GM23338 (cell line): Measurements from ENCODE around the gene CHRM1. TPM values are rescaled to one million over a fixed set of nuclear protein-coding genes. Genes with fewer than 3 reads are reported as not detected.

Experiments
- ATAC-seq: fragments of 200-7000 bp; cut with Tn5 transposase; 3 replicates; pipeline ENCODE4 v1.9.1; 2020
- DNase-seq: peaks from one replicate; pipeline ENCODE4 v3.0.0-alpha.2; 2015; ENCODE audit warnings: low spot score
- H2AFZ ChIP-seq: fragments of 200-600 bp; sonication (generic); 2 replicates; pipeline ENCODE4 v1.8.0; 2016; ENCODE audit warnings: antibody characterized with exemption, mild to moderate bottlenecking, moderate library complexity
- H3F3A ChIP-seq: fragments of 200-600 bp; sonication (generic); replicated peaks from 2 replicates; pipeline ENCODE4 v1.8.0; 2017; ENCODE audit warnings: antibody characterized with exemption, mixed run types, low read depth
- H3K27ac ChIP-seq: fragments of 200-600 bp; sonication (generic); 2 replicates; pipeline ENCODE4 v1.6.1; 2016; ENCODE audit warnings: low read depth
- H3K27me3 ChIP-seq: fragments of 200-600 bp; sonication (generic); 2 replicates; pipeline ENCODE4 v1.8.0; 2016; ENCODE audit warnings: mild to moderate bottlenecking, mixed run types, moderate library complexity; ENCODE audit not compliant: insufficient read depth
- H3K36me3 ChIP-seq: fragments of 200-600 bp; sonication (generic); 2 replicates; pipeline ENCODE4 v1.8.0; 2016; ENCODE audit warnings: mild to moderate bottlenecking; ENCODE audit not compliant: insufficient read depth
- H3K4me1 ChIP-seq: fragments of 200-600 bp; sonication (generic); 2 replicates; pipeline ENCODE4 v1.8.0; 2016; ENCODE audit warnings: mild to moderate bottlenecking, moderate library complexity; ENCODE audit not compliant: insufficient read depth
- H3K4me2 ChIP-seq: fragments of 200-600 bp; sonication (generic); 2 replicates; pipeline ENCODE4 v1.7.1; 2017; ENCODE audit warnings: mixed run types
- H3K4me3 ChIP-seq: fragments of 200-600 bp; sonication (generic); 2 replicates; pipeline ENCODE4 v1.6.1; 2016; ENCODE audit warnings: mixed run types
- H3K79me2 ChIP-seq: fragments of 200-600 bp; sonication (generic); replicated peaks from 2 replicates; pipeline ENCODE4 v1.8.0; 2017; ENCODE audit warnings: mild to moderate bottlenecking; ENCODE audit not compliant: insufficient read depth
- H3K9me2 ChIP-seq: fragments of 200-600 bp; sonication (generic); 2 replicates; pipeline ENCODE4 v1.8.0; 2017; ENCODE audit not compliant: insufficient read depth
- H4K20me1 ChIP-seq: fragments of 200-600 bp; sonication (generic); replicated peaks from 2 replicates; pipeline ENCODE4 v1.8.0; 2017; ENCODE audit warnings: mild to moderate bottlenecking; ENCODE audit not compliant: insufficient read depth
- H3K27ac Mint-ChIP-seq: 2 replicates; pipeline ENCODE4 v1.8.0; 2020; ENCODE audit warnings: inconsistent platforms, mild to moderate bottlenecking, moderate library complexity, mixed read lengths
- H3K27me3 Mint-ChIP-seq: 3 replicates; pipeline ENCODE4 v1.8.0; 2022; ENCODE audit warnings: low read depth, mild to moderate bottlenecking, moderate library complexity, mixed read lengths, inconsistent platforms; ENCODE audit not compliant: insufficient read depth, poor library complexity
- H3K36me3 Mint-ChIP-seq: 3 replicates; pipeline ENCODE4 v1.8.0; 2021; ENCODE audit warnings: low read depth, mild to moderate bottlenecking, inconsistent platforms, moderate library complexity, mixed read lengths
- H3K4me1 Mint-ChIP-seq: 3 replicates; pipeline ENCODE4 v1.8.0; 2020; ENCODE audit warnings: mild to moderate bottlenecking, inconsistent platforms, mixed read lengths
- H3K4me3 Mint-ChIP-seq: 3 replicates; pipeline ENCODE4 v1.8.0; 2021; ENCODE audit warnings: moderate library complexity, mild to moderate bottlenecking, inconsistent platforms, mixed read lengths
- H3K9me3 Mint-ChIP-seq: 3 replicates; pipeline ENCODE4 v1.8.0; 2020; ENCODE audit warnings: moderate library complexity, mild to moderate bottlenecking, inconsistent platforms, mixed read lengths
- CREB1 ChIP-seq: fragments of 250-450 bp; sonication (Bioruptor Pico); IDR thresholded peaks from 2 replicates; pipeline ENCODE4 v1.5.0; 2020; ENCODE audit warnings: low read depth, mild to moderate bottlenecking, moderate library complexity
- ETS1 ChIP-seq: IDR thresholded peaks from 2 replicates; pipeline ENCODE4 v1.6.1; 2016; ENCODE audit warnings: antibody characterized with exemption
- EZH2phosphoT487 ChIP-seq: fragments of 200-600 bp; sonication (generic); IDR thresholded peaks from one replicate; pipeline ENCODE4 v1.8.1; 2018; ENCODE audit warnings: antibody characterized with exemption; ENCODE audit not compliant: unreplicated experiment
- JUNB ChIP-seq: IDR thresholded peaks from one replicate; pipeline ENCODE4 v1.6.1; 2016; ENCODE audit warnings: antibody characterized with exemption; ENCODE audit not compliant: unreplicated experiment
- NANOG ChIP-seq: IDR thresholded peaks from 2 replicates; pipeline ENCODE4 v1.6.1; 2016; ENCODE audit warnings: antibody characterized with exemption, borderline replicate concordance
- POLR2AphosphoS5 ChIP-seq: IDR thresholded peaks from 2 replicates; pipeline ENCODE4 v1.6.1; 2016; ENCODE audit warnings: antibody characterized with exemption, low read depth
- REST ChIP-seq: IDR thresholded peaks from one replicate; pipeline ENCODE4 v1.6.1; 2018; ENCODE audit warnings: antibody characterized with exemption; ENCODE audit not compliant: unreplicated experiment
- STAT1 ChIP-seq: IDR thresholded peaks from one replicate; pipeline ENCODE4 v1.6.1; 2016; ENCODE audit warnings: antibody characterized with exemption; ENCODE audit not compliant: unreplicated experiment
- ZNF331 ChIP-seq: fragments of 250-450 bp; sonication (Bioruptor Pico); IDR thresholded peaks from 2 replicates; pipeline ENCODE4 v1.5.0; 2020; ENCODE audit warnings: low read depth, mild to moderate bottlenecking, moderate library complexity
- polyA plus RNA-seq: library from polyadenylated mRNA; unstranded; fragments of >200 nt; fragmentation: Nextera tagmentation; extraction: Ambion mirVana; gene quantifications from 2 replicates; pipeline ENCODE4 v1.2.1, GENCODE V29; 2016
- total RNA-seq: library from RNA; depleted of rRNA; stranded (reverse); fragments of >200 nt; shearing (Covaris generic); gene quantifications from 2 replicates; pipeline ENCODE4 v1.2.3, GENCODE V29; 2014

Gene CHRM1
- total and polyA plus RNA-seq, 2 experiments from 2014 or later, result 0.14 to 0.44 TPM

- Histone ChIP-seq H3K4me1 (no peaks in the 10 kb centered on the region), H3K36me3 (no peaks in the 10 kb centered on the region), H2AFZ (no peak overlapping the region), H3K4me3 (no peak overlapping the region), H3K79me2 (no peaks in the 10 kb centered on the region), H3K27me3 (no peaks in the 10 kb centered on the region), H3K9me2 (0 out of 2 replicates have a peak, but pooled peaks cover 5% of the 10 kb centered on the region), H3F3A (no peaks in the 10 kb centered on the region), H3K27ac (no peak overlapping the region), H4K20me1 (no peaks in the 10 kb centered on the region), H3K4me2 (no peak overlapping the region)
- Mint-ChIP-seq H3K27me3 (peaks cover 12% of the 10 kb centered on the region), H3K4me3 (no peak overlapping the region), H3K9me3 (no peaks in the 10 kb centered on the region; the same call in 2 of the 3 replicates), H3K36me3 (no peaks in the 10 kb centered on the region), H3K4me1 (no peaks in the 10 kb centered on the region; the same call in 2 of the 3 replicates), H3K27ac (no peak overlapping the region; the same call in 1 of the 2 replicates)
- DNase-seq (no peak), ATAC-seq (no peak)
- no peak for TF ChIP-seq CREB1 (CRISPR knock-in tag)
- TF ChIP-seq JUNB, result no peak
- no peak for TF ChIP-seq STAT1
- no peak for TF ChIP-seq EZH2phosphoT487
- TF ChIP-seq POLR2AphosphoS5, result no peak
- no peak for TF ChIP-seq NANOG
- no peak for TF ChIP-seq ETS1
- no peak for TF ChIP-seq ZNF331 (CRISPR knock-in tag)
- TF ChIP-seq REST, result no peak
Measured at GRCh38 chr11:62961017-62961570, 39.9 kb upstream of the CHRM1 start.

- H3F3A ChIP-seq, result no peaks in the 10 kb centered on the region
- H3K36me3 ChIP-seq, result no peaks in the 10 kb centered on the region
- no peak overlapping the region for H3K27ac Mint-ChIP-seq
- no peaks in the 10 kb centered on the region; the same call in 2 of the 3 replicates for H3K4me1 Mint-ChIP-seq
- no peaks in the 10 kb centered on the region for H4K20me1 ChIP-seq
- H3K4me1 ChIP-seq, result no peaks in the 10 kb centered on the region
- no peaks in the 10 kb centered on the region for H3K36me3 Mint-ChIP-seq
- ATAC-seq, result no peak
- H3K4me3 Mint-ChIP-seq, result no peak overlapping the region
- H3K4me2 ChIP-seq, result no peak overlapping the region
- H3K79me2 ChIP-seq, result no peaks in the 10 kb centered on the region
- H3K27me3 ChIP-seq, result no peaks in the 10 kb centered on the region
- no peak for DNase-seq
- H3K27ac ChIP-seq, result no peak overlapping the region
- no peak overlapping the region for H3K4me3 ChIP-seq
- no peaks in the 10 kb centered on the region; the same call in 2 of the 3 replicates for H3K9me3 Mint-ChIP-seq
- no peak overlapping the region for H2AFZ ChIP-seq
- TF ChIP-seq REST, result no peak
- peaks cover 13% of the 10 kb centered on the region for H3K27me3 Mint-ChIP-seq
- H3K9me2 ChIP-seq, result 0 out of 2 replicates have a peak, but pooled peaks cover 5% of the 10 kb centered on the region
Measured at GRCh38 chr11:62959422-62959980, 38.3 kb upstream of the CHRM1 start.
